Measurements from ENCODE around the gene TSPAN9.

The TSPAN9 gene

GRCh38 chr12:3034067-3034750 is 43.0 kb upstream of the TSPAN9 start:
- Histone ChIP-seq H3K9ac (ENCODE audit: low read length) (no peak overlapping the region), H3K36me3 (ENCODE audit: low read length) (no peaks in the 10 kb centered on the region), H4K20me1 (ENCODE audit: low read depth, low read length) (no peaks in the 10 kb centered on the region), H3F3A (ENCODE audit: insufficient read depth) (no peaks in the 10 kb centered on the region), H3K9me3 (ENCODE audit: insufficient read depth, low read length) (no peaks in the 10 kb centered on the region), H3K27ac (ENCODE audit: low read depth, low read length) (no peak overlapping the region), H3K9me2 (replicated peaks; ENCODE audit: insufficient read depth, low read length) (no peaks in the 10 kb centered on the region), H2AFZ (ENCODE audit: low read depth, low read length, severe bottlenecking) (no peak overlapping the region), H3K4me2 (ENCODE audit: low read depth, low read length, poor library complexity, severe bottlenecking) (no peak overlapping the region), H3K79me2 (ENCODE audit: insufficient read depth, low read length) (no peaks in the 10 kb centered on the region), H3K27me3 (ENCODE audit: low read length) (no peaks in the 10 kb centered on the region), H3K4me3 (ENCODE audit: insufficient read depth, low read length, poor library complexity, severe bottlenecking) (no peak overlapping the region)
- TF ChIP-seq CTCF (IDR thresholded peaks at IDR 0.05; ENCODE audit: insufficient read depth, low read length, poor library complexity, severe bottlenecking) (peak; percentile 65), EZH2phosphoT487 (conservative IDR thresholded peaks at IDR 0.05; ENCODE audit: low read length) (no peak)

- TF ChIP-seq CTCF (IDR thresholded peaks at IDR 0.05; ENCODE audit: insufficient read depth, low read length, poor library complexity, severe bottlenecking): no peak
- TF ChIP-seq EZH2phosphoT487 (conservative IDR thresholded peaks at IDR 0.05; ENCODE audit: low read length): no peak
- Histone ChIP-seq H3K27me3 (ENCODE audit: low read length) (no peaks in the 10 kb centered on the region), H3K4me3 (ENCODE audit: insufficient read depth, low read length, poor library complexity, severe bottlenecking) (no peak overlapping the region), H2AFZ (ENCODE audit: low read depth, low read length, severe bottlenecking) (no peak overlapping the region), H3K9me2 (replicated peaks; ENCODE audit: insufficient read depth, low read length) (no peaks in the 10 kb centered on the region), H3K36me3 (ENCODE audit: low read length) (no peaks in the 10 kb centered on the region), H3K9me3 (ENCODE audit: insufficient read depth, low read length) (no peaks in the 10 kb centered on the region), H3K4me2 (ENCODE audit: low read depth, low read length, poor library complexity, severe bottlenecking) (no peak overlapping the region), H4K20me1 (ENCODE audit: low read depth, low read length) (no peaks in the 10 kb centered on the region), H3F3A (ENCODE audit: insufficient read depth) (no peaks in the 10 kb centered on the region), H3K9ac (ENCODE audit: low read length) (no peak overlapping the region), H3K79me2 (ENCODE audit: insufficient read depth, low read length) (no peaks in the 10 kb centered on the region), H3K27ac (ENCODE audit: low read depth, low read length) (no peak overlapping the region)
These were observed 42.0 kb upstream of the TSPAN9 start for GRCh38 chr12:3035171-3035570.

DNA sequence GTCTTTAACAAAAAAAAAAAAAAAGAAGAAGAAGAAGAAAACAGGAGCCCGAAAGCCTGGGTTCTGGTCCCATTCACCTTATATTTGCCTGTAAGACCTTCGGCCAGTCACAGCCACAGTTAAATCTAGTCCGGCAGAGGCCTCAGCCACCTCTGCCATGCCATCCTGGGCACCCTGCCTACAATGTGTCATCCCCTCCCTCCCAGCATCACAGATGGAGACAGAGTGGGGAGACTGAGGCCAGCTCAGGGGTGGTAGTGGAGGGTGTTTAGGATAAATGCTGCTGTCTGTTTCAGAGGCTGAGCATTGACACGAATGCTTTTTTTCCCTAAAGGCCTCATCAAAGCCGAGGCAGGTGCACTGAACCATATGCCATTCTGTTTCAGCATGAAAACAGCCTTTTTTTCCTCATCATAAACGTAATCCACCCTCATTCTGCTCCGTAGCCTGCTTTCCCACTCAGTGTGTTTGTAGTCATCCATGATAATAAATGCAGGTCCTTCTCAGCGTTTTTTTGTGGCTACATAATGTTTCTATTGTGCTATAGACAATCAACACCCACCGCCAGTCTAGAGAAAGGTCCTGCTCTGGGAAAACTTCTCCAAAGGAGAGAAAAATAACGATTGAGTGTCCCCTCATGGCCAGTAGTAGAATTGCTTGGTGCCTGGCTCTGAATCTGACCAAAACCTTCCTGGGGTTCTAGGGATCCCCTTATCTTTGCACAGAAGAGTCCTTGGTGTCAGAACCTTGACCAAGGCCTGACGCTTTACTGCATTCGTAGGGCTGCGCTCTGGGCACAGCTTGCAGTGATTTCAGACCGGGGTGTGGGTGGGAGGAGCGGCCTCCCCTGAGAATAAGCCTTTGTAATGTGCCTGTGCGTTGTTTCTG is 41.1 kb upstream of the TSPAN9 start:
- Histone ChIP-seq H3K27me3 (ENCODE audit: low read length) (no peaks in the 10 kb centered on the region), H4K20me1 (ENCODE audit: low read depth, low read length) (no peaks in the 10 kb centered on the region), H3K36me3 (ENCODE audit: low read length) (no peaks in the 10 kb centered on the region), H3K4me2 (ENCODE audit: low read depth, low read length, poor library complexity, severe bottlenecking) (no peak overlapping the region), H2AFZ (ENCODE audit: low read depth, low read length, severe bottlenecking) (no peak overlapping the region), H3F3A (ENCODE audit: insufficient read depth) (no peaks in the 10 kb centered on the region), H3K9me3 (ENCODE audit: insufficient read depth, low read length) (no peaks in the 10 kb centered on the region), H3K79me2 (ENCODE audit: insufficient read depth, low read length) (no peaks in the 10 kb centered on the region), H3K4me3 (ENCODE audit: insufficient read depth, low read length, poor library complexity, severe bottlenecking) (no peak overlapping the region), H3K9ac (ENCODE audit: low read length) (no peak overlapping the region), H3K9me2 (replicated peaks; ENCODE audit: insufficient read depth, low read length) (no peaks in the 10 kb centered on the region), H3K27ac (ENCODE audit: low read depth, low read length) (no peak overlapping the region)
- TF ChIP-seq EZH2phosphoT487 (conservative IDR thresholded peaks at IDR 0.05; ENCODE audit: low read length) (no peak), CTCF (IDR thresholded peaks at IDR 0.05; ENCODE audit: insufficient read depth, low read length, poor library complexity, severe bottlenecking) (no peak)

All from SU-DHL-6 (cell line).